Measurements from ENCODE around the gene MARCHF11.

Gene MARCHF11

GRCh38 chr5:16179511-16179935, at the start of gene MARCHF11:
MARCHF11 (minus strand) TSS chr5:16179791; CDS start chr5:16179575, 216 bp downstream.
- no peak for DNase-seq (ENCODE audit: low read depth)

DNA sequence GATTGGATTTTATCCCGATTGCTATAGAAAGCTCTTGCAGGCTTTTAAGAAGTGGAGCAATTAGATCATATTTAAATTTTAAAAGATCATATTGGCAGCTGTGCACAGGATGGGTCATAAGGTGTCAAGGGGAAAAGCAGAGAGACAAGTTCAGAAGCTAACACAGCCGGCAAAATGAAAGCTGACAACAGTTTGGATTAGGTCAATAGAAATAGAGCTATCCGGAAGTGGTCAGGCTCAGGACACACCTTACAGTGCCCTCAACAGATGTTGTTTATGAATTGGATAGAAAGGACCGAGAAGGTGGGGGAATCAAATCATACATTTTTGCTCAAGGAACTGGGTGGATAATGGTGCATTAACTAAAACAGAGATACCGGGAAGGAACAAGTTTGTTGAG, 46.3 kb upstream of the MARCHF11 start:
- no peak for DNase-seq (ENCODE audit: low read depth)

- DNase-seq (ENCODE audit: low read depth), result no peak
Measured at GRCh38 chr5:16192311-16192710, 12.7 kb upstream of the MARCHF11 start.

- no peak for DNase-seq (ENCODE audit: low read depth)
Measured at GRCh38 chr5:16180789-16181082, 1.1 kb upstream of the MARCHF11 start.

- DNase-seq (ENCODE audit: low read depth), result no peak
Measured at GRCh38 chr5:16179936-16180788, 571 bp upstream of the MARCHF11 start.

GRCh38 chr5:16178745-16179372, 732 bp downstream of the MARCHF11 start:
- DNase-seq (ENCODE audit: low read depth), result no peak

DNA sequence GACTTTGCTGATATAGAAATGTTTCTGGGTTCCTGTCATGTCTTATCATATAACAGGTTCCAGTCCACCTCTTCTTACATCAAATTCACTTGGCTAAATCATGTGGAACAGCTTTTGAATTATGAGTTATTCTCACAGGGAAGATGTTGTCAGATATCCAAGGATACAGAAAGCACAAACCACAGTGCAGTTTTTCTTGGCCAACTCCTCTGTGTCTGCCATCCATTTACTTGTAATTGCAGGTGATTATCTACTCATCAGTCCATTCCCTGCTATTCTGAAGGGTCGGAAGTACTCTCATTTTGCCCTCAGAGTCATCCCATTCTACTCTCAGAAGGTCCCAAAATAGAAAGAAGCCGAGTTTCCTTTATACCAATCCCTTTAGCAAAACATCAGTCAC, 10.0 kb downstream of the MARCHF11 start:
- no peak for DNase-seq (ENCODE audit: low read depth)

DNA sequence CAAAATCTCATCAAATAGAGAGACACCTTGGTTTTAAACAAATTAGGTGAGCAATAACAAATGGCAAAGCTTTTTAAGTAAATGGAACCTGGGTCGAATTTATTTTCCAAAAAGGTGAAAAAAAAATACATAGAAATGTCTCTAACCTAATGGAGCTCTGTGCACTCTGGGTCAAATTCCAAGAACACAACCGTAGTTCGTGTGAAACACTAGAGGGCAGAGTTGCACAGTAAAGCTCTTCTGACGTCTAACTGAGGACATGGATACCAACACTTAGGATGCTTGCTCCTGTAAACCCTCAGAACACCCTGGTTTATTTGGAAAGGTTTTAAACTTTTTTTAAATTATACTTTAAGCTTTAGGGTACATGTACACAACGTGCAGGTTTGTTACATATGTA, 18.9 kb downstream of the MARCHF11 start:
- DNase-seq (ENCODE audit: low read depth), result no peak

DNA sequence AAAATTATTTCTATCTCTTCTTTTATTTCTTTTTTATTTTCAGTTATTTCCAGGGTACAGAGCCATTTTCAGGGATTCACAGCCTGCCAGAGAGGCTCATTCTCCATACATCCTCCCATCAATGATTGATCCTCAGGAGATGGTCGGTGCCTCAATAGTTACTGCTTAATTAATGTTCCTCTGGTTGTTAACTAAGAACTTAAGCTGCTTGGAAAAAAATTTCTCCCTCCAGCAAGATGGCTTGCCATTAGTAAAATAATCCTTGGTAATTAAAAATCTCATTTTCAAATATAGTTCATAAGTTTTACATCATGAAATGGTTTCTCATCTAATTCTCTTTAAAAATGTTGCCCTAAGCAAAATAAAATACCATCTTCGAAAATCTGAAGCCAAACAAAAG, 20.0 kb downstream of the MARCHF11 start:
- DNase-seq (ENCODE audit: low read depth), result no peak

DNA sequence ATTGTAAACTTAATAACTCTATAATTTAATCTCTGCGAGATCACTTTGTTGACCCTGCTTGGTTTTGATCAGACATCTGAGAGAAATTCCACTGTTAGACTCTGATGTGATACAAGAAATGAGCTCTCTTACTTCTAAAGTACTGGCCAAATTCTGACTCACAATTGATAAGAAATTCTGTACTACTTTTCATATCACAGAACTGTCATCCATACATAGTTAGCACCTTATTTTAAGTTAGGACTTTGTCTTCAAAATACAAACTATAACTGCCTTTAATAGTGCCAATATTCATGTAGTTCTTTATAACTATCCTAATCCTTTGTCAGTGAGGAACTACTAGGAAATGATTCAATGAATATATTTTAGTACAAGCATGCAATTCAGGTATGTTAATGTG, 23.4 kb downstream of the MARCHF11 start:
- no peak for DNase-seq (ENCODE audit: low read depth)

DNA sequence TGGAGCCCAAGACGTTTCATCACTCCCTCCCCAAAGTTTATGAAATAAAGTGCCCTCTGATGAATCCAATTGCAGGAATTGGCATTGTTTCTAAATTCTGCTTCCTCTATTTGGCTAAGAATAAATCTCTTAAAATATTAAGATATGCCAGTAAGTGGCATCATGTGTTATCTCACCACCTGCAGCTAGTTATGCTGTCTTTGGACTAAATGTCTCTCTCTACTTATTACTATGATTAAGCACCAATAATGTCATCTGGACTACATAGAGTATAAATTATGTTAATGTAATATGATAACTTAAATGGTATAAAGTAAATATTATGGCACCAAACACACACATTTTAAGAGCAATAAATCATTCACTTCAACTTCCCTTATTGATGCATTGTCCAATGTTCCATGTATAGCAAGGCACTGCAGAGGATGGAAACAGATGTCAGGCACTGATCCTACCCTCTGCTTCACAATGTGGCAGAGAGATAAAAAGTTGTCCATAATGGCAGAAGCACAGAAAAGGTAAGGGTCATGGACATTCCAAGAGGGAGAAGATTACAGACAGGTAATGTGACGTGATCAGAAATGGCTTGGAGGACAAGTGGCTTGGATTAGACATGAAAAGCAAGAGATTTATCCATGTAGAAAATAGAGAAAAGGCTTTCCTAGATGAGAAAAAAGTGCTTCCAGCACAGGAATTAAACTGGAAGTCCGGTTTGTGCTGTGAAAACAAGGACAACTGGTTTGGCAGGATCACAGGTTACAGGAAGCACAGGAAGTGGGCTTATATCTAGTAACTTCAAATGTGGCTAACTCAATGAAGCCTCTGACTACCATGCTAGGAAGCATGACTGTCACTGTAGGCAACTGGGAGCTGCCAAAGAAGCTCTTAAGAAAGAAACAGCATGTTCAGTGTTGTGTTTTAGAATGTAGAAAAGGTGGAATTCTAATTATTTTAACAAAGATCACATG, 26.7 kb downstream of the MARCHF11 start:
- no peak for DNase-seq (ENCODE audit: low read depth)

DNA sequence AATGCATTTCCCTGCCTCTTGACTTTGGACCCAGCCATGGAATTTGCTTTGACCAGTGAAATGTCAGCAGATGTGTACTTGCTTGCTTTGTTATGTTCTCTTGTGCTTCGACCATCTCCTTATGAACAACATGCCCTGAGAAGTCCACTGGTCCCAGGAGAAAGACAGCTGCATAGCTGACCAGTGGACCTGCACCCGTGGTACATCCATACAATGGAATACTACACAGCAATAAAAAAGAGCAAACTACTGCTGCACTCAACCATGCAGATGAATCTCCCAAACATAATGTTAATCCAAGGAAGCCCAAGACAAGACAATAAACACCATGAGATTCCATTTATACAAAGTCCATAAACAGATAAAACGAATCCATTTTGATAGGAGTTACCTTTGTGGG, 30.0 kb downstream of the MARCHF11 start:
- DNase-seq (ENCODE audit: low read depth), result no peak

- no peak for DNase-seq (ENCODE audit: low read depth)
Measured at GRCh38 chr5:16147179-16147900, 32.3 kb downstream of the MARCHF11 start.

DNA sequence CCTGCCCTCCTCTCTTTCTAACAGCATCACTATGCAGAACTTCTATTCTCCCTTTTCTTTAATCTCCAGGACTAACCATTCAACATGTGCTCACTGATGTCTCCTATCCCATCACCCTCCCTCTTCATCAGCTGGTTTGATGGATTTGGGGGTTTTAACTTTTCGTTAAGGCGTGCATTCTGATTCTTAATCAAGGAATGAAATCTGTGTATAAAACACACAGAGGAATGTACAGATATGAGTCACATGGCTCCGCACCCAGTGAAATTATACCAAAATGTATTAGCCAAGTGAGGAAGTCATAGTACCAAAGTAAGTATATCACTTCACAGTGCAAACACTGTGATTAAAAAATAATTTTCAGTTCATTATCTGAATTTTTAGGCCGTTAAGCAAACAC, 35.2 kb downstream of the MARCHF11 start:
- no peak for DNase-seq (ENCODE audit: low read depth)

GRCh38 chr5:16143361-16144049, 36.1 kb downstream of the MARCHF11 start:
- DNase-seq (ENCODE audit: low read depth), result no peak

GRCh38 chr5:16140944-16141343, 38.6 kb downstream of the MARCHF11 start:
- no peak for DNase-seq (ENCODE audit: low read depth)

- DNase-seq (ENCODE audit: low read depth), result no peak
Measured at GRCh38 chr5:16140417-16140816, 39.2 kb downstream of the MARCHF11 start.

DNA sequence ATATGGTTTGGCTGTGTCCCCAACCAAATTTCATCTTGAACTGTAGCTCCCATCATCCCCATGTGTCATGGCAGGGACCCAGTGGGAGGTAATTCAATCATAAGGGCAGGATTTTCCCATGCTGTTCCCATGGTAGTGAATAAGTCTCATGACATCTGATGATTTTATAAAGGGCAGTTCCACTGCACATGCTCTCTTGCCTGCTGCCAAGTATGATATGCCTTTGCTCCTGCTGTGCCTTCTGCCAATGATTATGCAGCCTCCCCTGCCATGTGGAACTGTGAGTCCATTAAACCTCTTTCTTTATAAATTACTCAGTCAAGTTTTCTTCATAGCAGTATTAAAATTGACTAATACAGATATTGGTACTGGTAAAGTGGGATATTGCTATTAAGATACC, 42.4 kb downstream of the MARCHF11 start:
- no peak for DNase-seq (ENCODE audit: low read depth)

DNA sequence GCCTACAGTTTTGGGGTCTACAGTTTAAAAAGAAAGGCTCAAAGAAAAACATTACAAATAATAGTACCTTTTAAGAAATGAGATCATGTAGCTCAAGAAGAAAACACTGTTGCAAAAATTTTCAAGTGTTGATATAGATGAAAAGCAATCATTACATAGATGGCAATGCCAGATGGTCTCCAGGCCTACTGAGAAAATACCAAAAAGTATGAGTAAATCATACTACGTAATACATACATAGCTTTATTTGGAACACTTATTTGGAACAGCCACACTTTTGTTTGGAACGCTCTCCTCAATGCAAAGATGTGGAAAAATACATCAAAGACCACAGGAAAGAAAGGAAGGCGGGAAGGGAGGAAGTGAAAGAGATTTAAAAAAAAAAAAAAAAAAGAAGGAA, 44.1 kb downstream of the MARCHF11 start:
- DNase-seq (ENCODE audit: low read depth), result no peak

GRCh38 chr5:16135003-16135402, 44.6 kb downstream of the MARCHF11 start:
- no peak for DNase-seq (ENCODE audit: low read depth)

DNA sequence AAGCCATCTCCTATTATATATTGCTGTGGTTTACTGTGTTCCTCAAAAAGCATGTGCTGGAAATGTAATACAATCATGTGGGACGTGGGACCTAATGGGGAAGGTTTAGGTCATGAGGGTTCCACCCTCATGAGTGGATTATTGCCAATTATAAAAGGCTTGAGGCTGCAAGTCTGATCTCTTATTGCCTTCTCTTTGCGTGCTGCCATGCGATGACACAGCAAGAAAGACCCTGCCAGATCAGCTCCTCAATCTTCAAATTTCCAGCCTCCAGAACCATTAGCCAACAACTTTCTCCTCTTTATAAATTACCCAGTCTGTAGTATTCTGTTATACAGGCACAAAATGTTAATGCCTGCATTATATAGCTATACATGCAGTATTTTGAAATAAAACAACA, 45.4 kb downstream of the MARCHF11 start:
- DNase-seq (ENCODE audit: low read depth), result no peak

All from activated T-helper 9 cell treated with anti-CD3 and anti-CD28 coated beads, Interleukin-2, amount 50 U/mL, for 16 hours (primary cell).